Activated CD4-positive, alpha-beta T cell treated with anti-CD3 and anti-CD28 coated beads, Interleukin-2, amount 50 U/mL, for 4 hours (primary cell): ENCODE results near the gene MRRF.

Source experiments
- DNase-seq, 2 experiments: peaks; one replicate each; pipeline ENCODE4 v3.0.0-alpha.2; 2020

The MRRF gene

GRCh38 chr9:122228568-122229484, 35.9 kb upstream of the MRRF start, which contains the start of gene LHX6:
Gene LHX6 (minus strand): TSS chr9:122228957. CDS start chr9:122228740, 217 bp downstream.
- DNase-seq: no peak

GRCh38 chr9:122229485-122229837, 35.2 kb upstream of the MRRF start:
- DNase-seq: no peak

- DNase-seq: no peak
Measured at GRCh38 chr9:122232796-122233306, 31.8 kb upstream of the MRRF start.

GRCh38 chr9:122234022-122234748, 30.5 kb upstream of the MRRF start:
- DNase-seq: no peak

GRCh38 chr9:122236681-122237080, 28.0 kb upstream of the MRRF start:
- DNase-seq: no peak

GRCh38 chr9:122239722-122240121, 25.0 kb upstream of the MRRF start:
- DNase-seq: no peak

- no peak for DNase-seq
Measured at GRCh38 chr9:122244349-122244748, 20.3 kb upstream of the MRRF start.

GRCh38 chr9:122246666-122247065, 18.0 kb upstream of the MRRF start:
- DNase-seq: no peak

GRCh38 chr9:122248448-122248865, 16.2 kb upstream of the MRRF start:
- no peak for DNase-seq

GRCh38 chr9:122251351-122251750, 13.3 kb upstream of the MRRF start:
- no peak for DNase-seq

- no peak for DNase-seq
Measured at GRCh38 chr9:122252796-122253195, 11.9 kb upstream of the MRRF start.

GRCh38 chr9:122254761-122255160, 9.9 kb upstream of the MRRF start:
- DNase-seq: no peak

- DNase-seq: no peak
Measured at GRCh38 chr9:122256206-122256605, 8.5 kb upstream of the MRRF start.

- no peak for DNase-seq
Measured at GRCh38 chr9:122258886-122259415, 5.7 kb upstream of the MRRF start.

- no peak for DNase-seq
Measured at GRCh38 chr9:122261469-122261881, 3.2 kb upstream of the MRRF start.

- DNase-seq: no peak
Measured at GRCh38 chr9:122262073-122262472, 2.6 kb upstream of the MRRF start.

- no peak for DNase-seq
Measured at GRCh38 chr9:122263699-122264349, 858 bp upstream of the MRRF start.

GRCh38 chr9:122265149-122265915, 650 bp downstream of the MRRF start:
- DNase-seq: no peak

GRCh38 chr9:122268041-122268814, 3.5 kb downstream of the MRRF start:
- no peak for DNase-seq

GRCh38 chr9:122274055-122274454, 9.4 kb downstream of the MRRF start:
- no peak for DNase-seq

GRCh38 chr9:122276096-122276495, 11.4 kb downstream of the MRRF start:
- DNase-seq: no peak
